Measurements from ENCODE around the gene DOCK8. TPM values are rescaled to one million over a fixed set of nuclear protein-coding genes. Genes with fewer than 3 reads are reported as not detected.

The DOCK8 gene
- total RNA-seq, 2 experiments from 2014 or later = 59.0 to 145 TPM

- no peaks in the 10 kb centered on the region for H3K79me2 ChIP-seq (ENCODE audit: insufficient read depth, low read depth, low read length)
- no peak overlapping the region for H3K4me2 ChIP-seq (ENCODE audit: low read length)
- H3K9me3 ChIP-seq (ENCODE audit: low read length) = no peaks in the 10 kb centered on the region
- H2AFZ ChIP-seq (ENCODE audit: low read length) = no peak overlapping the region
- no peak overlapping the region for H3K4me3 ChIP-seq (ENCODE audit: low read depth, low read length, poor library complexity, severe bottlenecking)
- H3K4me1 ChIP-seq (ENCODE audit: insufficient read depth, low read length, poor library complexity, severe bottlenecking) = no peaks in the 10 kb centered on the region
- intact Hi-C loops (cut with micrococcal nuclease; ENCODE audit: unreplicated experiment) = no loop called here
- H3K27ac ChIP-seq (ENCODE audit: low read depth, low read length, poor library complexity, severe bottlenecking) = no peak overlapping the region
- no peak for DNase-seq (ENCODE audit: low spot score)
- ChIA-PET CTCF (ENCODE audit: unreplicated experiment) (no interaction called here), POLR2A (interaction anchor here (1.0 to 1.1 kb wide), 2 partner anchors 40 to 302 kb away, joined by 3 to 5 read pairs; no protein-coding TSS in a partner anchor)
- TF ChIP-seq EZH2phosphoT487 (IDR thresholded peaks at IDR 0.05; ENCODE audit: borderline replicate concordance, low read depth, low read length) = no peak
- no peak for TF ChIP-seq CTCF (conservative IDR thresholded peaks at IDR 0.05; ENCODE audit: low read length)
- H4K20me1 ChIP-seq (ENCODE audit: insufficient read depth, low read length) = no peaks in the 10 kb centered on the region
- no peaks in the 10 kb centered on the region for H3K9me2 ChIP-seq (ENCODE audit: insufficient read depth, low read length)
- BruUV-seq (replicated peaks) = no TSS peak
- peaks cover 84% of the 10 kb centered on the region for H3K36me3 ChIP-seq (ENCODE audit: insufficient read depth, low read length)
Measured at GRCh38 chr9:445033-445432, 230.4 kb downstream of the DOCK8 start.

GRCh38 chr9:446074-446699 is 231.5 kb downstream of the DOCK8 start:
- no peak overlapping the region for H3K4me3 ChIP-seq (ENCODE audit: low read depth, low read length, poor library complexity, severe bottlenecking)
- no peaks in the 10 kb centered on the region for H3K9me2 ChIP-seq (ENCODE audit: insufficient read depth, low read length)
- no TSS peak for BruUV-seq (replicated peaks)
- H4K20me1 ChIP-seq (ENCODE audit: insufficient read depth, low read length) = no peaks in the 10 kb centered on the region
- CTCF ChIA-PET (ENCODE audit: unreplicated experiment) = no interaction called here
- DNase-seq (ENCODE audit: low spot score) = no peak
- H3K4me2 ChIP-seq (ENCODE audit: low read length) = no peak overlapping the region
- H3K36me3 ChIP-seq (ENCODE audit: insufficient read depth, low read length) = peaks cover 82% of the 10 kb centered on the region
- intact Hi-C loops (cut with micrococcal nuclease; ENCODE audit: unreplicated experiment) = no loop called here
- H3K4me1 ChIP-seq (ENCODE audit: insufficient read depth, low read length, poor library complexity, severe bottlenecking) = no peaks in the 10 kb centered on the region
- POLR2A ChIA-PET = interaction anchor here (0.6 to 1.1 kb wide), 3 partner anchors 10 to 93 kb away, joined by 3 to 4 read pairs (median 3); no protein-coding TSS in a partner anchor
- H2AFZ ChIP-seq (ENCODE audit: low read length) = no peak overlapping the region
- H3K9me3 ChIP-seq (ENCODE audit: low read length) = no peaks in the 10 kb centered on the region
- H3K79me2 ChIP-seq (ENCODE audit: insufficient read depth, low read depth, low read length) = no peaks in the 10 kb centered on the region
- TF ChIP-seq EZH2phosphoT487 (IDR thresholded peaks at IDR 0.05; ENCODE audit: borderline replicate concordance, low read depth, low read length) = no peak
- TF ChIP-seq CTCF (conservative IDR thresholded peaks at IDR 0.05; ENCODE audit: low read length) = no peak
- no peak overlapping the region for H3K27ac ChIP-seq (ENCODE audit: low read depth, low read length, poor library complexity, severe bottlenecking)

- Histone ChIP-seq H3K9me2 (ENCODE audit: insufficient read depth, low read length) (no peaks in the 10 kb centered on the region), H3K36me3 (ENCODE audit: insufficient read depth, low read length) (peaks cover 79% of the 10 kb centered on the region), H2AFZ (ENCODE audit: low read length) (no peak overlapping the region), H3K4me3 (ENCODE audit: low read depth, low read length, poor library complexity, severe bottlenecking) (no peak overlapping the region), H3K79me2 (ENCODE audit: insufficient read depth, low read depth, low read length) (no peaks in the 10 kb centered on the region), H3K4me1 (ENCODE audit: insufficient read depth, low read length, poor library complexity, severe bottlenecking) (no peaks in the 10 kb centered on the region), H3K4me2 (ENCODE audit: low read length) (no peak overlapping the region), H3K9me3 (ENCODE audit: low read length) (no peaks in the 10 kb centered on the region), H3K27ac (ENCODE audit: low read depth, low read length, poor library complexity, severe bottlenecking) (no peak overlapping the region), H4K20me1 (ENCODE audit: insufficient read depth, low read length) (no peaks in the 10 kb centered on the region)
- ChIA-PET CTCF (ENCODE audit: unreplicated experiment) (no interaction called here), POLR2A (no interaction called here)
- intact Hi-C loops (cut with micrococcal nuclease; ENCODE audit: unreplicated experiment) = no loop called here
- no TSS peak for BruUV-seq (replicated peaks)
- peak; percentile 4 for DNase-seq (ENCODE audit: low spot score)
- TF ChIP-seq EZH2phosphoT487 (IDR thresholded peaks at IDR 0.05; ENCODE audit: borderline replicate concordance, low read depth, low read length) (no peak), CTCF (conservative IDR thresholded peaks at IDR 0.05; ENCODE audit: low read length) (no peak)
Measured at GRCh38 chr9:447230-448025, 232.8 kb downstream of the DOCK8 start.
